GM12878 (cell line): ENCODE results near the gene PTPN14.

Source experiments
- CTCF ChIP-seq, 3 experiments: IDR thresholded peaks in 2 of 3; conservative IDR thresholded peaks in 1 of 3; 2 replicates each; pipeline ENCODE4 v1.5.1; 2011; ENCODE audit warnings: low read depth in 3 of 3, low read length in 3 of 3, mild to moderate bottlenecking in 3 of 3, control low read depth in 2 of 3, moderate library complexity in 2 of 3, inconsistent platforms in 1 of 3, mixed read lengths in 1 of 3; ENCODE audit not compliant: control insufficient read depth in 2 of 3, insufficient read depth in 1 of 3; ENCODE audit errors: extremely low read depth in 1 of 3
- EED ChIP-seq: sonication (generic); IDR thresholded peaks from 2 replicates; pipeline ENCODE4 v1.6.1; 2016; ENCODE audit warnings: antibody characterized with exemption, low read depth
- EP300 ChIP-seq, 2 experiments: fragments of 150-350 bp in 1 of 2; IDR thresholded peaks; 2 replicates each; pipeline ENCODE4 v1.6.1; 2011 to 2012; ENCODE audit warnings: low read depth in 2 of 2, low read length in 2 of 2, borderline replicate concordance in 1 of 2, improper control_type of control experiment in 1 of 2, inconsistent platforms in 1 of 2; ENCODE audit not compliant: control insufficient read depth in 1 of 2
- ETV6 ChIP-seq, 2 experiments: fragments of 450-650 bp in 1 of 2; IDR thresholded peaks in 1 of 2; conservative IDR thresholded peaks in 1 of 2; 2 replicates each; pipeline ENCODE4 v1.6.1; 2014; ENCODE audit warnings: antibody characterized with exemption in 1 of 2, borderline replicate concordance in 1 of 2, low read depth in 1 of 2, mild to moderate bottlenecking in 1 of 2, moderate library complexity in 1 of 2
- IKZF1 ChIP-seq: fragments of 450-650 bp; conservative IDR thresholded peaks from 2 replicates; pipeline ENCODE4 v1.6.1; 2017; ENCODE audit warnings: antibody characterized with exemption, mild to moderate bottlenecking
- MEF2A ChIP-seq: IDR thresholded peaks from 2 replicates; pipeline ENCODE4 v1.6.1; 2011; ENCODE audit warnings: low read depth, mild to moderate bottlenecking, low read length, moderate library complexity; ENCODE audit not compliant: insufficient read depth
- MYC ChIP-seq: IDR thresholded peaks from 2 replicates; pipeline ENCODE4 v1.6.1; 2011; ENCODE audit warnings: mild to moderate bottlenecking, low read length, moderate library complexity, inconsistent platforms; ENCODE audit not compliant: insufficient read depth, insufficient replicate concordance, insufficient read length, severe bottlenecking
- RAD21 ChIP-seq: IDR thresholded peaks from 2 replicates; pipeline ENCODE4 v1.6.1; 2011; ENCODE audit warnings: mild to moderate bottlenecking, low read depth, low read length, moderate library complexity; ENCODE audit not compliant: insufficient read depth
- TBL1XR1 ChIP-seq: IDR thresholded peaks from 2 replicates; pipeline ENCODE4 v1.6.1; 2012; ENCODE audit warnings: low read depth, low read length, improper control_type of control experiment

- TF ChIP-seq TBL1XR1: no peak
- no peak for TF ChIP-seq MEF2A
- no peak for TF ChIP-seq MYC
- TF ChIP-seq ETV6 (conservative IDR thresholded peaks at IDR 0.05 in 1 of 2, IDR thresholded peaks at IDR 0.05 in 1 of 2; ENCODE audit: borderline replicate concordance in 1 of 2, low read depth in 1 of 2): no peak
- no peak for TF ChIP-seq EED
- no peak for TF ChIP-seq CTCF (IDR thresholded peaks at IDR 0.05 in 2 of 3, conservative IDR thresholded peaks at IDR 0.05 in 1 of 3; ENCODE audit: control insufficient read depth in 2 of 3, extremely low read depth in 1 of 3, insufficient read depth in 1 of 3, low read depth in 3 of 3, low read length in 3 of 3)
- no peak for TF ChIP-seq IKZF1
- TF ChIP-seq EP300 (IDR thresholded peaks at IDR 0.05; ENCODE audit: borderline replicate concordance in 1 of 2, control insufficient read depth in 1 of 2, low read depth in 2 of 2, low read length in 2 of 2): no peak
- TF ChIP-seq RAD21: no peak
Measured at GRCh38 chr1:214452152-214452784, 99.1 kb downstream of the PTPN14 start.
